ENCODE results near the gene SOX5. TPM values are rescaled to one million over a fixed set of nuclear protein-coding genes. Genes with fewer than 3 reads are reported as not detected.

Gene SOX5
- total and polyA plus RNA-seq, 9 of the 15 experiments (the other 6 are each of a cell fraction or from before 2014, with no cell fraction given): 8.3 to 16.5 (median 11.9) TPM

- TF ChIP-seq ZNF277 (CRISPR knock-in tag; IDR thresholded peaks at IDR 0.05; ENCODE audit: borderline replicate concordance): no peak
Measured at GRCh38 chr12:23662966-23663365, 286.5 kb downstream of the SOX5 start (continued).

DNA sequence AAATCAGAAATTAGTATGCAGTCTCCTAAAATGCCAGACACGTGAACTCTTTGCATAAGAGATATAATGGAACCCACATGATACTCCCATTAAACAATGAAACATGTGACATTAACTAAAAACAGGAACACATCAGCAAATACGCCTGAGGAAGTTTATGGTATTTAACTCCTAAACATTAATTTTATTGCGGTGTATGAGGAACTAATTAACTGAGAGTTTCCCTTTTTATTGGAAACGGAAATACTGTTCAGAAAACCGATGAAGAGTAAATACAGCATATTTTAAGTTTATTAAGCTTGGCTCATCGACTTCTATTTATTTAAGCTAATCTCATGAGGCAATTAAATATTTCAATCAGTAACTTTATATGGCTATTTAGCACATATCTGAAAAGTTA, 290.3 kb downstream of the SOX5 start:
- POLR2A ChIA-PET: interaction anchor here (1.1 to 2.2 kb wide), 2 partner anchors 9 to 97 kb away, joined by 6 to 8 read pairs; no protein-coding TSS in a partner anchor
- ATAC-seq: no peak
- no TSS peak for BruUV-seq (replicated peaks)
- H3K4me3 ChIP-seq: no peak overlapping the region
- 90% methylated on average over 6 of the region's 6 CpGs for WGBS (ENCODE audit: insufficient coverage, low coverage, missing lambda C conversion rate)
- no peaks in the 10 kb centered on the region for H4K20me1 ChIP-seq (replicated peaks; ENCODE audit: control insufficient read depth, insufficient read depth, low read length)
- in situ Hi-C loops (cut with MboI): no loop called here
- H2AFZ ChIP-seq (ENCODE audit: low read depth, low read length): no peak overlapping the region
- H3K9ac ChIP-seq (ENCODE audit: insufficient read depth in 1 of 2, low read depth in 2 of 2, low read length in 2 of 2): no peak overlapping the region
- no peaks in the 10 kb centered on the region for H3K27me3 ChIP-seq (ENCODE audit: control insufficient read depth in 2 of 2, insufficient read depth in 2 of 2, low read length in 2 of 2)
- intact Hi-C loops (cut with micrococcal nuclease): no loop called here
- no peak overlapping the region for H3K27ac ChIP-seq (ENCODE audit: extremely low read depth, low read depth, low read length)
- CTCF ChIA-PET (ENCODE audit: low intra/inter-chr PET ratio): no interaction called here
- H3K9me1 ChIP-seq (ENCODE audit: control insufficient read depth, insufficient read depth, low read length): no peaks in the 10 kb centered on the region
- H3K79me2 ChIP-seq (ENCODE audit: control insufficient read depth, insufficient read depth, low read length): no peaks in the 10 kb centered on the region
- no peaks in the 10 kb centered on the region for H3K9me3 ChIP-seq (replicated peaks; ENCODE audit: control insufficient read depth, insufficient read depth, low read depth, low read length)
- no peak overlapping the region for H3K4me2 ChIP-seq (ENCODE audit: insufficient read depth, low read length)
- no peak for DNase-seq (ENCODE audit: extremely low read depth in 1 of 4, low spot score in 3 of 4)
- peak; percentile 62 for FAIRE-seq
- no peak for TF ChIP-seq SIRT6 (IDR thresholded peaks at IDR 0.05; ENCODE audit: low read depth, low read length)
- no peak for TF ChIP-seq NR2C1 (IDR thresholded peaks at IDR 0.05)
- no peak for TF ChIP-seq NR2C1 (tag; IDR thresholded peaks at IDR 0.05)
- TF ChIP-seq STAT5A (IDR thresholded peaks at IDR 0.05; ENCODE audit: borderline replicate concordance, low read length): no peak
- TF ChIP-seq ZNF165 (CRISPR knock-in tag; IDR thresholded peaks at IDR 0.05; ENCODE audit: borderline replicate concordance): no peak
- TF ChIP-seq EZH2 (IDR thresholded peaks at IDR 0.05; ENCODE audit: borderline replicate concordance, low read depth, low read length): no peak
- TF ChIP-seq RBM25 (IDR thresholded peaks at IDR 0.05; ENCODE audit: low read depth, low read length, severe bottlenecking): no peak
- TF ChIP-seq ZNF12 (CRISPR knock-in tag; IDR thresholded peaks at IDR 0.05): no peak
- TF ChIP-seq CBX8 (IDR thresholded peaks at IDR 0.05; ENCODE audit: borderline replicate concordance, extremely low read depth, low read depth, low read length, poor library complexity, severe bottlenecking): no peak
- H3K4me1 ChIP-seq (replicated peaks in 1 of 2; ENCODE audit: control insufficient read depth in 2 of 2, insufficient read depth in 2 of 2, low read length in 2 of 2): no peaks in the 10 kb centered on the region
- no peaks in the 10 kb centered on the region for H3K36me3 ChIP-seq (ENCODE audit: control insufficient read depth, insufficient read depth, low read length)
